Mesothelial cell of epicardium (in vitro differentiated cells): ENCODE data around the gene WWOX. TPM values are rescaled to one million over a fixed set of nuclear protein-coding genes. Genes with fewer than 3 reads are reported as not detected.

ENCODE experiments used
- DNase-seq, 2 experiments: peaks; one replicate each; pipeline ENCODE4 v3.0.0; 2021; ENCODE audit warnings: low spot score in 2 of 2; ENCODE audit not compliant: unreplicated experiment in 2 of 2
- H3K27ac Mint-ChIP-seq: 2 replicates; pipeline ENCODE4 v1.8.0; 2021; ENCODE audit warnings: mixed read lengths
- H3K27me3 Mint-ChIP-seq: 2 replicates; pipeline ENCODE4 v1.8.0; 2021; ENCODE audit warnings: low read depth, mixed read lengths
- H3K36me3 Mint-ChIP-seq: 2 replicates; pipeline ENCODE4 v1.8.0; 2021; ENCODE audit warnings: mixed read lengths
- H3K4me1 Mint-ChIP-seq: 2 replicates; pipeline ENCODE4 v1.8.0; 2021; ENCODE audit warnings: mixed read lengths
- H3K4me3 Mint-ChIP-seq: 2 replicates; pipeline ENCODE4 v1.8.0; 2021; ENCODE audit warnings: mild to moderate bottlenecking, moderate library complexity, mixed read lengths
- H3K9me3 Mint-ChIP-seq: 2 replicates; pipeline ENCODE4 v1.8.0; 2021; ENCODE audit warnings: mixed read lengths
- total RNA-seq: library from RNA; stranded (reverse); gene quantifications from 3 replicates; pipeline ENCODE4 v1.2.1, GENCODE V29; 2021
- TF ChIP-seq, protein P1 (sequence below): fragments of 200-600 bp; sonication (generic); IDR thresholded peaks from one replicate; pipeline ENCODE4 v1.5.0; 2021; ENCODE audit warnings: antibody characterized with exemption; ENCODE audit not compliant: unreplicated experiment

Gene WWOX
- total RNA-seq, 1 donor from 2014 or later, result 29.7 TPM

DNA sequence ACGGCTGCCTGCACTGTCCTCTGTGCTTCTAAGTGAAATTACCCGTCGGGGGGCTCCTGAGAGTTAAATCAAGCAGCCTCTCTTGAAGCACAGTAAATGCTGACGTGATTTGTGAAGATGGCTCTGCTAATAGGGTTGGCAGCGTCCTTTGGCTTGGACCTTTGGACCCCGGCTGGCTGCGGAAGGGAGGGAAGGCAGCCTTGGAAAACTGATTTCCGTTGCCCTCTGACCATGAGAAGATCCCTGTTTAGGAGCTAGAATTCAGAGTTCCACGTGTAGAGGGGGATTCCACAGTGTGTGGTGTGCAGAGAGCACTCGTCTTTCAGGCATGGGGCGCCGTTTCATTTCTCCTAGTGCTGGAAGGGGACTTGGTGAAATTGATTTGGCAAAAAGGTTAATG is 640.8 kb downstream of the WWOX start:
- H3K36me3 Mint-ChIP-seq, result no peaks in the 10 kb centered on the region
- TF ChIP-seq, protein P1, sequence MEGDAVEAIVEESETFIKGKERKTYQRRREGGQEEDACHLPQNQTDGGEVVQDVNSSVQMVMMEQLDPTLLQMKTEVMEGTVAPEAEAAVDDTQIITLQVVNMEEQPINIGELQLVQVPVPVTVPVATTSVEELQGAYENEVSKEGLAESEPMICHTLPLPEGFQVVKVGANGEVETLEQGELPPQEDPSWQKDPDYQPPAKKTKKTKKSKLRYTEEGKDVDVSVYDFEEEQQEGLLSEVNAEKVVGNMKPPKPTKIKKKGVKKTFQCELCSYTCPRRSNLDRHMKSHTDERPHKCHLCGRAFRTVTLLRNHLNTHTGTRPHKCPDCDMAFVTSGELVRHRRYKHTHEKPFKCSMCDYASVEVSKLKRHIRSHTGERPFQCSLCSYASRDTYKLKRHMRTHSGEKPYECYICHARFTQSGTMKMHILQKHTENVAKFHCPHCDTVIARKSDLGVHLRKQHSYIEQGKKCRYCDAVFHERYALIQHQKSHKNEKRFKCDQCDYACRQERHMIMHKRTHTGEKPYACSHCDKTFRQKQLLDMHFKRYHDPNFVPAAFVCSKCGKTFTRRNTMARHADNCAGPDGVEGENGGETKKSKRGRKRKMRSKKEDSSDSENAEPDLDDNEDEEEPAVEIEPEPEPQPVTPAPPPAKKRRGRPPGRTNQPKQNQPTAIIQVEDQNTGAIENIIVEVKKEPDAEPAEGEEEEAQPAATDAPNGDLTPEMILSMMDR, result no peak
- H3K27ac Mint-ChIP-seq, result no peak overlapping the region

DNA sequence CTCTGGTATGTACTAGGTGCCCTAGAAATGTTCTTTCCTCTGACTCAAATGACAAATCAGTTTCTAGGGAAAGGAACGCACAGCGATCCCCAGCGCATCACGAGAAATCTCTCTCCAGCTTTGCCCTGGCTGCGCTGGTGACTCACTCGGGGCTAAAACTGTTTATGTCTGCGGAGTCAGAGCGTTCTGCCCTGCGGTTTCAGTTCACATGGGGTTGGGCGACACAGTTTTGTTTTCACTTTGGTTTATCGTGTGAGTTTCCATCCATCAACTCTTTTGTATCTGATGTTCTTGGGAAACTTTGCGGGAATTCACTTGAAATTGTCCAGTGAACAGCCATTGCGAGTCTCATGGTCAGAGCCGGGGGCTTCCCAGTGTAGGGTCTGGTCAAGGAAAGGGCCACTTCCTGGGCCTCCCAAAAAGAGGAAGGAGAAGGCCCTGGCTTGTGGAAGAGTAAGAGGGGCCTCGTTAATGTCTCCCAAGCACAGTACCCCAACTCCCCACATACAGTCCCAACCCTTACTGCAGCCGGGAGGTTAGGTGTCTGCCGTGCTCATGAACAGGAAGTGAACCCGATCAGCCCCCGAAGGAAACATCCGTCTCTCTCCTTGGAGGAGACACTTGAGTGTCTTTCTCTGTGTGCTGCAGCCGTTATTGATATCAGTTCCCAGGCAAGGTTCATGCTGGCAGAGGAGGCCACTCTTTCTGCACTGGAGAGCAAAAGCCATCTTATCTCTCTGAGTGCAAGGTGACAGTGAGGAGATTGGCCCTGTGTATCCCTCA is 643.2 kb downstream of the WWOX start:
- H3K4me1 Mint-ChIP-seq, result peaks cover 23% of the 10 kb centered on the region
- H3K36me3 Mint-ChIP-seq, result no peaks in the 10 kb centered on the region
- H3K4me3 Mint-ChIP-seq, result no peak overlapping the region
- no peaks in the 10 kb centered on the region for H3K27me3 Mint-ChIP-seq
- TF ChIP-seq, protein P1, result no peak
- no peak for DNase-seq
- H3K9me3 Mint-ChIP-seq, result no peaks in the 10 kb centered on the region
- H3K27ac Mint-ChIP-seq, result no peak overlapping the region

More for the DNA sequence above, 640.8 kb downstream of the WWOX start:
- Mint-ChIP-seq H3K4me1 (peaks cover 13% of the 10 kb centered on the region), H3K9me3 (no peaks in the 10 kb centered on the region), H3K27me3 (no peaks in the 10 kb centered on the region), H3K4me3 (no peak overlapping the region)
- no peak for DNase-seq

DNA sequence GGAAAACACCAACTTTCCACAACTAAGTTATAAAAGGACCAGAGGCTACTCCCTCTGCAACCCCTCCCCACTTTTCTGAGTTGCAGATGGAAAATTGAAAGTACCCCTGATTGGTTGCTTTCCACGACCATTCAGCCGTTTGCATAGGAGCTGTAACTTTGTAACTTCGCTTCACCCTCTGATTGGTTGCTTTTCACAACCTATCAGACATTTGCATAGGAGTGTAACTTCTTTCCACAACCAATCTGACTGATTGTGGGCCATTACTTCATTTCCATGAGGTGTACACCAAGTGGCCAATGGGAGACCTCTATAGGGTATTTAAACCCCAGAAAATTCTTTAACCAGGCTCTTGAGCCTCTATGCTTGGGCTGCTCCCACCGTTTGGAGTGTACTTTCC is 644.1 kb downstream of the WWOX start:
- H3K27ac Mint-ChIP-seq, result no peak overlapping the region
- H3K27me3 Mint-ChIP-seq, result no peaks in the 10 kb centered on the region

DNA sequence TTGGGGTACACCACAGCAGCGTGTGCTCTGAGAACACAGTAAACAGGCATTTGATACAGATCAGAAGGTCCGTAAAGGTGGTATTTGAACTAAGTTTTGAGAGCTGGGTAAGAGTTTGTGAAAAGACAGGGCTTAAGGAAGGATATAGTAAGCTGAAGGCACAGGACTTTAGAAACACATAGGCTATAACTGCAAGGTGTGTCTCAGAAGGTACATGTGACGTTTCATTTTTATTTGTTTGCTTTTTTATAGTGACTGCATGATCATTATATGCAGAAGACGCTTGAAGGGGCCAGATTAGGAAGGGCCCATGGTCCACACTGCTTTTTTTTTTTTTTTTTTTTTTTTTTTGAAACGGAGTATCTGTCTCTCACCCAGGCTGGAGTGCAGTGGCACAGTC is 644.6 kb downstream of the WWOX start:
- H3K9me3 Mint-ChIP-seq, result no peaks in the 10 kb centered on the region
- H3K27me3 Mint-ChIP-seq, result no peaks in the 10 kb centered on the region
- DNase-seq, result no peak
- no peaks in the 10 kb centered on the region for H3K36me3 Mint-ChIP-seq
- H3K27ac Mint-ChIP-seq, result no peak overlapping the region
- TF ChIP-seq, protein P1, result no peak
- H3K4me3 Mint-ChIP-seq, result no peak overlapping the region
- H3K4me1 Mint-ChIP-seq, result peaks cover 37% of the 10 kb centered on the region

More for the DNA sequence above, 644.1 kb downstream of the WWOX start:
- Mint-ChIP-seq H3K4me3 (no peak overlapping the region), H3K4me1 (peaks cover 31% of the 10 kb centered on the region), H3K36me3 (no peaks in the 10 kb centered on the region), H3K9me3 (no peaks in the 10 kb centered on the region)
- TF ChIP-seq, protein P1, result no peak
- DNase-seq, result no peak

DNA sequence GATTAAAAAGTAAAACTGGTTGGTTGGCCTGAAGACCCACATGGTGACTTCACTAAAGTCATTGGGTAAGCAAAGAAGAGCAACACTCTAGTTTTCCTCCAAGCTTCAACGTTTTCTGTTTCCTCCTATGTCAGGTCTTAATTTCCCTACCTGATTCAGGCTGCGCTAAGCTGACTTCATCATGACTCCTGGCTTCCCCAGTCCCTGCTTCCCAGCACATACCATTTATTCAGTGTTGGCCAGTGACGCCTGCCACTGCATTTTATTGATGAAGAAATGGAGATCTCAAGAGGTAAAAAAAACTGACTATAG is 645.3 kb downstream of the WWOX start:
- TF ChIP-seq, protein P1, result no peak
- DNase-seq, result no peak
- H3K4me3 Mint-ChIP-seq, result no peak overlapping the region
- H3K27me3 Mint-ChIP-seq, result no peaks in the 10 kb centered on the region
- peak overlapping the region; percentile 63 for H3K27ac Mint-ChIP-seq
- H3K9me3 Mint-ChIP-seq, result no peaks in the 10 kb centered on the region
- peaks cover 43% of the 10 kb centered on the region for H3K4me1 Mint-ChIP-seq
- no peaks in the 10 kb centered on the region for H3K36me3 Mint-ChIP-seq
